Nephron progenitor cell (in vitro differentiated cells): ENCODE measurements around the gene GTPBP2.

Experiments used
- DNase-seq: peaks from one replicate; pipeline ENCODE4 v3.0.0; 2021
- H3K27ac Mint-ChIP-seq: 2 replicates; pipeline ENCODE4 v1.8.0; 2021; ENCODE audit warnings: mild to moderate bottlenecking, moderate library complexity, mixed read lengths
- H3K27me3 Mint-ChIP-seq: 2 replicates; pipeline ENCODE4 v1.8.0; 2021; ENCODE audit warnings: mild to moderate bottlenecking, low read depth, mixed read lengths; ENCODE audit not compliant: poor library complexity
- H3K36me3 Mint-ChIP-seq: 2 replicates; pipeline ENCODE4 v1.8.0; 2021; ENCODE audit warnings: low read depth, mixed read lengths
- H3K4me1 Mint-ChIP-seq: 2 replicates; pipeline ENCODE4 v1.8.0; 2021; ENCODE audit warnings: mixed read lengths
- H3K4me3 Mint-ChIP-seq: 2 replicates; pipeline ENCODE4 v1.8.0; 2021; ENCODE audit warnings: mild to moderate bottlenecking, moderate library complexity, mixed read lengths
- H3K9me3 Mint-ChIP-seq: 2 replicates; pipeline ENCODE4 v1.8.0; 2021; ENCODE audit warnings: mild to moderate bottlenecking, moderate library complexity, mixed read lengths
- CTCF ChIP-seq: fragments of 200-600 bp; sonication (generic); IDR thresholded peaks from 2 replicates; pipeline ENCODE4 v1.5.0; 2021; ENCODE audit warnings: antibody characterized with exemption

Gene GTPBP2

GRCh38 chr6:43674291-43674690 lies 45.2 kb upstream of the GTPBP2 start:
- TF ChIP-seq CTCF: no peak
- H3K9me3 Mint-ChIP-seq: no peaks in the 10 kb centered on the region
- H3K36me3 Mint-ChIP-seq: peaks cover 45% of the 10 kb centered on the region
- H3K4me1 Mint-ChIP-seq: peaks cover 51% of the 10 kb centered on the region
- no peak overlapping the region for H3K4me3 Mint-ChIP-seq
- no peaks in the 10 kb centered on the region for H3K27me3 Mint-ChIP-seq
- DNase-seq: no peak
- H3K27ac Mint-ChIP-seq: peak overlapping the region; percentile 86

- peak; percentile 31 for DNase-seq
- no peaks in the 10 kb centered on the region for H3K9me3 Mint-ChIP-seq
Measured at GRCh38 chr6:43673444-43674084, 44.5 kb upstream of the GTPBP2 start.

DNA sequence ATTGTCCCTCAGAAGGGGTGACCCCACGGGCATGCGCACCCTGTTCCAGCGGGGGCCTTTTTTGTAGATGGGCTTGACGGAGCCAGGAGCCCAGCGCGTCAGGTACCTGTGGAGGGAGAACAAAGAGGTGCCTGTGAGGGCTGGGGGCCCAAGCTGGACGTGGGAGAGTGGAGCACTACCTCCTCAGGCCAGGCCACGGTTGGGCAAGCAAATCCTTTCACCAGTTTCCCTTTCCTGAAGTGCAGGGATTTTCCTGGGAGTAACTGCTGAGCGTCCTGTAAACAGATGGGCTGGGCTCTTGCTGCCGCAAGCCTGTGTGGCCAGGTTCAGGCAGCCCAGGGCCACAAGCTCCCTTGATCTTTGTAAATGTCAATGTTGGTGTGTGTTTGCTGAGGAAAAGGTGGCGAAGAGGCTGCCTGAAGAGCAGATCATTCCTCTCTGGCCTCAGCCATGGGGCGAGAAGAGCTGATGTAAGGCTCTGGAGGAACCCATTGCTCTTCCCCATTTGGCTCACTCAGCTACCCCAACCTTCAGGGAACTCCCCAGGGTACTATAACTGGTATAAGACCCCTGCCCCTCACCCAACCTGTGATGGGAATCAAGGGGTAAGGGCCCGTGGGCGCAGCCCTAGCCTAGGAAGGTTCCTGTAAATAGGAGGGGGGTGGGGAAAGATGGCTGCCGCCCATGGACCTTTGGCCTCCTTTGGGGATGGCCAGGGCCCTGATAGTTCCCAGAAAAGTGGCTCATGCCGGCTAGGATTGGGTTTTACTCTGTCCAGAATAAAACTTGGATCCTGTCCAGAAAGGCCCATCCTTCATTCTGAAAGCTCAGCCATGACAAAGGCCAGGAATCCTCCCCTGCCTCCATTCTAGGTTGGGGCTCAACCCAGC lies 43.0 kb upstream of the GTPBP2 start:
- H3K36me3 Mint-ChIP-seq: peaks cover 34% of the 10 kb centered on the region
- TF ChIP-seq CTCF: no peak
- peaks cover under 1% of the 10 kb centered on the region for H3K27me3 Mint-ChIP-seq
- no peak for DNase-seq
- H3K4me1 Mint-ChIP-seq: peaks cover 69% of the 10 kb centered on the region
- H3K9me3 Mint-ChIP-seq: no peaks in the 10 kb centered on the region
- peak overlapping the region; percentile 75 for H3K27ac Mint-ChIP-seq
- H3K4me3 Mint-ChIP-seq: no peak overlapping the region

More at GRCh38 chr6:43673444-43674084, 44.5 kb upstream of the GTPBP2 start:
- H3K4me1 Mint-ChIP-seq: peaks cover 54% of the 10 kb centered on the region
- no peak for TF ChIP-seq CTCF
- H3K4me3 Mint-ChIP-seq: no peak overlapping the region
- H3K27ac Mint-ChIP-seq: peak overlapping the region; percentile 96
- H3K27me3 Mint-ChIP-seq: no peaks in the 10 kb centered on the region
- H3K36me3 Mint-ChIP-seq: peaks cover 45% of the 10 kb centered on the region

- Mint-ChIP-seq H3K4me1 (peaks cover 75% of the 10 kb centered on the region), H3K36me3 (peaks cover 34% of the 10 kb centered on the region), H3K27me3 (peaks cover 2% of the 10 kb centered on the region), H3K27ac (peak overlapping the region; percentile 94), H3K9me3 (no peaks in the 10 kb centered on the region), H3K4me3 (no peak overlapping the region)
- no peak for DNase-seq
- TF ChIP-seq CTCF: no peak
Measured at GRCh38 chr6:43671011-43671800, 42.1 kb upstream of the GTPBP2 start.

- no peak for DNase-seq
- no peak for TF ChIP-seq CTCF
- Mint-ChIP-seq H3K4me3 (no peak overlapping the region), H3K27ac (peak overlapping the region; percentile 94), H3K36me3 (peaks cover 33% of the 10 kb centered on the region), H3K27me3 (peaks cover 2% of the 10 kb centered on the region), H3K9me3 (no peaks in the 10 kb centered on the region), H3K4me1 (peaks cover 77% of the 10 kb centered on the region)
Measured at GRCh38 chr6:43670623-43670986, 41.5 kb upstream of the GTPBP2 start.
